Aorta (tissue), 5 donors: ENCODE results near the gene LAMA3. TPM values are rescaled to one million over a fixed set of nuclear protein-coding genes. Genes with fewer than 3 reads are reported as not detected.

Experiments used
- ATAC-seq: fragments of 200-7000 bp; cut with Tn5 transposase; one replicate; pipeline ENCODE4 v1.9.1; 2022; ENCODE audit warnings: moderate library complexity; ENCODE audit not compliant: low FRiP score
- DNase-seq, 2 donors: peaks; one replicate each; pipeline ENCODE4 v3.0.0-alpha.2; 2020
- H3K27ac ChIP-seq, 2 donors: one replicate each; pipeline ENCODE4 v1.5.1; 2013; ENCODE audit warnings: low read length in 2 of 2, mild to moderate bottlenecking in 2 of 2, moderate library complexity in 2 of 2, control low read depth in 1 of 2, inconsistent platforms in 1 of 2, low read depth in 1 of 2
- H3K27me3 ChIP-seq, 2 donors: one replicate each; pipeline ENCODE4 v1.6.1; 2013; ENCODE audit warnings: control low read depth in 1 of 2, low read length in 1 of 2, mild to moderate bottlenecking in 1 of 2, moderate library complexity in 1 of 2; ENCODE audit not compliant: insufficient read depth in 2 of 2, control insufficient read depth in 1 of 2
- H3K36me3 ChIP-seq, 2 donors: one replicate each; pipeline ENCODE4 v1.6.1; 2013; ENCODE audit warnings: control low read depth in 1 of 2, low read length in 1 of 2, mild to moderate bottlenecking in 1 of 2; ENCODE audit not compliant: insufficient read depth in 2 of 2, control insufficient read depth in 1 of 2
- H3K4me1 ChIP-seq, 2 donors: one replicate each; pipeline ENCODE4 v1.6.1; 2013; ENCODE audit warnings: low read length in 2 of 2, control low read depth in 1 of 2, mild to moderate bottlenecking in 1 of 2, moderate library complexity in 1 of 2; ENCODE audit not compliant: insufficient read depth in 2 of 2, control insufficient read depth in 1 of 2
- H3K4me3 ChIP-seq, 2 donors: one replicate each; pipeline ENCODE4 v1.5.1; 2013; ENCODE audit warnings: low read length in 2 of 2, control low read depth in 1 of 2, mild to moderate bottlenecking in 1 of 2
- H3K9me3 ChIP-seq: one replicate; pipeline ENCODE4 v1.6.1; 2013; ENCODE audit warnings: mild to moderate bottlenecking, low read length; ENCODE audit not compliant: control insufficient read depth
- WGBS, 2 donors: extraction: QIAGEN DNeasy Blood & Tissue Kit; methylation state at CpG; one replicate each; pipeline ENCODE4 v1.1.7; 2013; 5-methylcytosine and 5-hydroxymethylcytosine counted together
- intact Hi-C, 2 donors: fragments of 100-400 bp; cut with DNase I; formaldehyde crosslinking; loops; one replicate each; pipeline versions ENCODE4 v1.14.2 to v1.15.0; 2022
- polyA plus RNA-seq, 2 donors: library from polyadenylated mRNA; stranded (reverse); fragments of 200-250 nt; gene quantifications; one replicate each; pipeline ENCODE4 v1.2.3, GENCODE V29; 2013
- total RNA-seq, 2 donors: library from RNA; stranded (reverse); fragmentation: NEBNext Ultra II Directional; extraction: Animal tissue kit (Norgen Biotek cat#: 25700); gene quantifications; one replicate each; pipeline ENCODE4 v1.2.1, GENCODE V29; 2021
- donor health status: healthy with polysubstance abuse.
- donor health status: Bipolar disorder and iron deficiency.
- donor health status: DM: no; HTN: no; CAD: no.
- donor health status: DM: no; HTN: no; CAD: no.
- donor health status: DM: yes; HTN: yes; CAD: no.

The LAMA3 gene
- total and polyA plus RNA-seq, 4 donors = 3.4 to 29.0 (median 17.6) TPM

DNA sequence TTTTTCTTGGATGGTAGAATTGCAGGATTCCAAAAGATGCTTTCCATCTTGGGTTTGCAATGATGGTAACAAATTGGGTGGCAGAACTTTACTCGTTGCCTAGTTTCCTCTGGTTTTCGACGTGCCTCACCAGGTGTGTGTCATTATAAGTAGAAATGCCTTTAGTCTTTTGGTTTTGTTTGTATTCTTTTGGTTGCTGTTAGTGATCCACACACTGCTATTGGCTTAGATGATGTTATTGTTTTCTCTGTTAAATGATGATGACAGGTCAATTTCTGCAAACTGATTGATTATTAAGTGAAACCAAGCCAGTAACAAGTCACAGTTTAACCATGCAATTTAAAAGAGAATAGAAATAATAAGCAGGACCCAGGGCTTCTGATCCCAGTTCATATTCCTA is 6.1 kb upstream of the LAMA3 start:
- H3K4me1 ChIP-seq = no peaks in the 10 kb centered on the region
- 79 to 87% methylated on average over 3 of the region's 3 CpGs for WGBS, 2 donors
- no peak overlapping the region for H3K4me3 ChIP-seq
- H3K36me3 ChIP-seq = no peaks in the 10 kb centered on the region
- DNase-seq (no peak), ATAC-seq (no peak)
- no peak overlapping the region for H3K27ac ChIP-seq
- H3K27me3 ChIP-seq = no peaks in the 10 kb centered on the region
- peaks cover 1% of the 10 kb centered on the region for H3K9me3 ChIP-seq
- intact Hi-C loops = no loop called here

DNA sequence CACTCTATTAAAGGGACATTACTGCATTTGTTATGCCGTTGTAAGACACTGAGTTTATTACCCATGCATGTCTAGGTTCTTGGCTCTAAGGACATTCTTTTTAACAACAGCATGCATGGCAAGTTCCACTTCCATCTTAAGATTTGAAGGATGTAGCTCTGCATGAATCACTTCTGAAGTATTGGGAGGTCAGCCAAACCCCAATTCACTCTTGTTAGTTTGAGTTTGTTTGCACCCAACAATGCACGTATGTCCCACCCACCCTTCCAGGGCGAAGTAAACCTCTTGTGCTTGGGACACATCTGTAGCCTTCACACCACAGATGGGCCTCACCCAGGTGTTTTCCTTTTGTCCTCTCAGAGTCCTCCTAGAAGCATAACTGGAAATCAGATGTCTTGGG is 5.6 kb upstream of the LAMA3 start:
- peaks cover 1% of the 10 kb centered on the region for H3K9me3 ChIP-seq
- no peak overlapping the region for H3K27ac ChIP-seq
- H3K36me3 ChIP-seq = no peaks in the 10 kb centered on the region
- WGBS, 2 donors = 53 to 56% methylated on average over 3 of the region's 3 CpGs
- no peak overlapping the region for H3K4me3 ChIP-seq
- H3K27me3 ChIP-seq = no peaks in the 10 kb centered on the region
- ATAC-seq (no peak), DNase-seq (no peak)
- H3K4me1 ChIP-seq = no peaks in the 10 kb centered on the region
- intact Hi-C loops = no loop called here

DNA sequence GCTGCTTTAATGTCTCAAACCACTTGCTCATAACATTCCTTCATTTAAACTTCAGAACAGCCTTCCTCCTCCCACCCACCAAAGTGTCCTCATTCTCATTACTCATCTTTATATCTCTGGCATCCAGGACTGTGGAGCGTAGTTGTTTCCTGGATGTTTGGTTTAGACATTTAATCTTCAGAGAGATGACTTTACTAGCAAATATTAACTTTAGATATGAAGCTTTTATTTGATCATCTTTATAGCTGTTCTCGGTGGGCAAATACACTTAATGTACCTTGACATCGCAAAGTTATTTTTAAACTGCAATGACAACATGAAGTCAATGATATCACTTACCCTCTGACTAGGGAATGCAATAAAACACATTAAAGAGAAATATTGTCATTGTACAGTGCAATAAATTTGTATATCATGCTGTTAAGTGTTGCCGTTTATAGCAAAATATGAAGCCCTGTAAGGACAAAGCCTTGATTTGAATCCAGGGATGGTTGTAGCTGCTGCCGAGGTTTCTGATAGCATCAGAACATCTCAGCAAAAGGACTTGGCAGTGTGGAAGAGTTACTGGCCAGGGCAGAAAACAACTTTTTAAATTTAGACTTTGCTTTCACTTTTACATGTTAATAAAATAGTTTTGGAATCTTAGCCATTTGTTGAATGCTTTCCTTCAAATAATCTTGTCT is 4.6 kb upstream of the LAMA3 start:
- WGBS, 2 donors = 32% methylated on average over 5 of the region's 5 CpGs
- Histone ChIP-seq H3K4me3 (no peak overlapping the region), H3K36me3 (no peaks in the 10 kb centered on the region), H3K27ac (no peak overlapping the region), H3K27me3 (no peaks in the 10 kb centered on the region), H3K4me1 (no peaks in the 10 kb centered on the region), H3K9me3 (no peaks in the 10 kb centered on the region)
- ATAC-seq (no peak), DNase-seq (no peak)
- intact Hi-C loops = no loop called here

DNA sequence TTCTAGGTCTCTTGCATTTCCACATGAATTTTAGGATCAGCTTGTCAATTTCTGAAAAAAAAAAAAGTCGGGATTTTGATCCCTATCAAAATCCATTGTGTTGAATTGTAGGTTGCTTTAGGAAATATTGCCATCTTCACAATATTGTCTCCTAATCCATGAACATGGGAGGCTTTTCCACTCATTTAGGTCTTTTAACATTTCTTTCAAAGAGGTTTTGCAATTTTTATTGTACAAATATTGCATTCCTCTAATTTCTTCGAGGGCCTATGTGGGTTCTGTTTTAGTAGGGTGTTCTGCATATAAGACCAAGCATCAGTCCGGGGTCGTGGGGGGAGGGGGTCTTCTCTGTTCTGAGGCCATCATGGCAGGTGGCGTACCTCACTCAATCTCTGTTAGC is 725 bp upstream of the LAMA3 start:
- Histone ChIP-seq H3K9me3 (no peaks in the 10 kb centered on the region), H3K4me1 (no peaks in the 10 kb centered on the region), H3K27me3 (no peaks in the 10 kb centered on the region), H3K36me3 (no peaks in the 10 kb centered on the region), H3K4me3 (no peak overlapping the region), H3K27ac (no peak overlapping the region)
- no peak for ATAC-seq
- WGBS, 2 donors = 59 to 61% methylated on average over 5 of the region's 5 CpGs
- intact Hi-C loops = no loop called here
- no peak for DNase-seq

DNA sequence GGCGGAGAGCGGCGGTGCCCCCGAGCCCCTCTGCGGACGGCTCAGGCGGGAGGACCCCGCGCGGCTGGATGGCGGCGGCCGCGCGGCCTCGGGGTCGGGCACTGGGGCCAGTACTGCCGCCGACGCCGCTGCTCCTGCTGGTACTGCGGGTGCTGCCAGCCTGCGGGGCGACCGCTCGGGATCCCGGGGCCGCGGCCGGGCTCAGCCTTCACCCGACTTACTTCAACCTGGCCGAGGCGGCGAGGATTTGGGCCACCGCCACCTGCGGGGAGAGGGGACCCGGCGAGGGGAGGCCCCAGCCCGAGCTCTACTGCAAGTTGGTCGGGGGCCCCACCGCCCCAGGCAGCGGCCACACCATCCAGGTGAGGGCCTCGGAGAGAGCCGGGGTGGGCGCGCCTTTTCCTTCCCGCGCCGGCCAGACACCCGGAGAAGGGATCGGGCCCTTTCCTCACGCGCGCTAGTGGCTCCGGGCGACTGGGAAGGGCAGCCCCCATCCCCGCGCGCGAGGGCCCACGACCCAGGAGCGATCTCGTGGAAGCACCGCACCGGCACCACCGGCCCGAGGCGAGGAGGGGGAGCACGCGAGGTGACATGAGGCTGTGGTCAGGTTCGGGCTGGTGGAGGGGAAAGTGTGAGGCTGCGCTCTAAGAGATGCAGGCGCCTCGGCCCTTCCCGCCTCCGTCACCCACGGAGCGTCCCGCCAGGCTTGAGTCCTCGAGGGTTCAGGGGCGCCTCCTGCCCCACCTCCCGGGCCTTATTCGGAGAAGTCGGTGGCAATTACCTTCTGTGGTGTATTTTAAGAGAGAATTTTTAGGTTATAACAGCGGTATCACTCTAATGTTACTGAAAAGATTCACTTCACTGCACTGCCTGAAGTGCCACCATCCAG is 607 bp downstream of the LAMA3 start:
- H3K9me3 ChIP-seq = no peaks in the 10 kb centered on the region
- no peaks in the 10 kb centered on the region for H3K4me1 ChIP-seq
- DNase-seq (peak; percentile 48 to 79), ATAC-seq (peak; percentile 44)
- intact Hi-C loops = loop anchor here in 1 of 2 donors (5.0 kb wide), 1 partner anchor 52 kb away; no protein-coding TSS in a partner anchor
- WGBS, 2 donors = 3% methylated on average over 78 to 85 of the region's 85 CpGs
- no peaks in the 10 kb centered on the region for H3K27me3 ChIP-seq
- H3K27ac ChIP-seq = no peak overlapping the region
- peak overlapping the region; percentile 27 to 70 for H3K4me3 ChIP-seq
- no peaks in the 10 kb centered on the region for H3K36me3 ChIP-seq

DNA sequence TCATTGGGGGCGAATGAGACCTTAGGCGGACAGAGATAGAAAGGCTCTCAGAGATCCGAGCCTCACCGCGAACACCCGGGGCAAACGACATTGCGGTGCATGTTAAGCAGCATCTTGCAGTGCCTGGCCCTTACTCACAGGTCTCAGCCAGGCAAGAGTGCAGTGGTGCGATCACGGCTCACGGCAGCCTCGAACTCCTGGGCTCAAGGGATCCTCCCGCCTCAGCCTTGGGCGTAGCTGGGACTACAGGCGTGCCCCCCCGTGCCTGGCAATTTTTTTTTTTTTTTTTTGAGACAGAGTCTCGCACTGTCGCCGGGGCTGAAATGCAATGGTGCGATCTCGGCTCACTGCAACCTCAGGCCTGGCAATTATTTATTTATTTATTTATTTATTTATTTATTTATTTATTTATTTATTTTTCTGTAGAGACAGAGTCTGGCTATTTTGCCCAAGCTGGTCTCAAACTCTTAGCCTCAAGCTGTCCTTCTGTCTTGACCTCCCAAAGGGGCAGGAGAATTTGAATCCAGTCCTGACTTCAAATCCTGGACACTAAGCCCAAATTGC is 1.3 kb downstream of the LAMA3 start:
- intact Hi-C loops = loop anchor here in 1 of 2 donors (5.0 kb wide), 1 partner anchor 52 kb away; no protein-coding TSS in a partner anchor
- Histone ChIP-seq H3K4me3 (no peak overlapping the region), H3K27me3 (no peaks in the 10 kb centered on the region), H3K9me3 (no peaks in the 10 kb centered on the region), H3K4me1 (no peaks in the 10 kb centered on the region), H3K27ac (no peak overlapping the region), H3K36me3 (no peaks in the 10 kb centered on the region)
- no peak for DNase-seq
- no peak for ATAC-seq
- WGBS, 2 donors = 69% methylated on average over 21 of the region's 21 CpGs

DNA sequence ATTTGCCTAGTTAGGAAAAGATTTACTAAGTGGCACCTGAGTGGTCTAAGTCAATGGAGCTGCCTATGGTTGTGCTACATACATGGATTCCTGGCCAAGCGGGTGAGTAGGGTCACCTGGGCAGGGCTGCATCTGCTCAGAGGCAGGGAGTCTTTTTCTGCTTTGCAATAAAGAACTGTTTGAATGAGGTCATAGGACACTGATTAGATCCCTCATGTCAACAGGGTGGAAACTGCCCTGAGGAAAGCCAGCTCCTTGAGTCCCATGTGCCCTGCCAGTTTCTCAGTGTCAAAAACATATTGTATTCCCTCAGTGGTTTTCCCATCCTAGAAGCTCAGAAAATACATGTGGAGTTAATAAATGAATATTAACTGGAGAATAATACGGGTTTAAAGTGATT is 4.6 kb downstream of the LAMA3 start:
- Histone ChIP-seq H3K27ac (no peak overlapping the region), H3K36me3 (no peaks in the 10 kb centered on the region), H3K9me3 (no peaks in the 10 kb centered on the region), H3K4me1 (no peaks in the 10 kb centered on the region), H3K27me3 (no peaks in the 10 kb centered on the region), H3K4me3 (no peak overlapping the region)
- intact Hi-C loops = loop anchor here in 1 of 2 donors (5.0 kb wide), 1 partner anchor 48 kb away; no protein-coding TSS in a partner anchor
- DNase-seq (no peak), ATAC-seq (no peak)
- WGBS, 2 donors = 90 to 91% methylated on average over 2 of the region's 2 CpGs

DNA sequence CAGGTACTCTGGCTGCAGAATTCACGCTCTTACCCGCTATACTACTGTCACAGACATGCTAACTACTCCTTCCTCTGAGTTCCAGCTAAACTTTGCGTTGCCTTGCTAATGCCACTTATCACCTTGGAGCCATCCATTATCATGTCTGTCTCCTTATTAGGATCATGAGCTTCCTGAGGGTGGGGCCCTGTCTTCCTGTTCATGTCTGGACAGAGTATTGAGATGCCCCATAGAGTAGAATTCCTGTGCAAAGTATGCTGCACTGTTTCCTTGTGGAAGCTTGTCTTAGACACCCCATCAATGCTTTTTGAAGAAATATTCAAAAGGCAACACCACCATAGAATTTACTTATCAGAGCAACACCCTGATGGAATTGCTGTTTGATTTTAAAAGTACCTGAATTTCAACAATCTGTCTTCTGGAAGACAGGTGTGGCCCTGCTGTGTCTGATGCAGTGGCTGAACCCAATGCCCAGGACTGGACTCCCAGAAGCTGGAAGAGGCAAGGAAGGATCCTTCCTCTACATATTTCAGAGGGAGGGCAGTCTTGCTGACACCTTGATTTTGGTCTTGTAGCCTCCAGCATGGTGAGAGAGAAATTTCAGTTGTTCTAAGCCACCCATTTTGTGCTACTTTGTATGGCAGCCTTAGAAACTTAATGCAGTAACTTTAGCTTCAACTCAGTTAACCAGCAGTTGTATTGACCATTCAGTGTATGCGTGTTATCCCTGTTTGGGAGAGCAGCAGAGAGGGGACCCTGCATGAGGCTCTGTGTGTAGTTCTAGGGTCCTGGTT is 5.6 kb downstream of the LAMA3 start:
- H3K9me3 ChIP-seq = no peaks in the 10 kb centered on the region
- ATAC-seq = no peak
- no peaks in the 10 kb centered on the region for H3K27me3 ChIP-seq
- H3K4me3 ChIP-seq = no peak overlapping the region
- no peaks in the 10 kb centered on the region for H3K36me3 ChIP-seq
- no peaks in the 10 kb centered on the region for H3K4me1 ChIP-seq
- no peak overlapping the region for H3K27ac ChIP-seq
- intact Hi-C loops = loop anchor here in 1 of 2 donors (5.0 kb wide), 1 partner anchor 47 kb away; no protein-coding TSS in a partner anchor
- 92 to 93% methylated on average over 4 of the region's 4 CpGs for WGBS, 2 donors
- DNase-seq = no peak
